HEK293 (cell line): ENCODE measurements around the gene ADAMTSL4.

Experiments
- CTCF ChIP-seq: fragments of 450-650 bp; formaldehyde crosslinking; IDR thresholded peaks from 2 replicates; pipeline ENCODE4 v1.5.1; 2016; ENCODE audit warnings: missing biosample characterization, missing genetic modification characterization
- FEZF1 ChIP-seq: fragments of 450-650 bp; formaldehyde crosslinking; IDR thresholded peaks from 2 replicates; pipeline ENCODE4 v1.5.1; 2016; ENCODE audit warnings: missing biosample characterization, missing genetic modification characterization
- SP2 ChIP-seq: fragments of 450-650 bp; formaldehyde crosslinking; IDR thresholded peaks from 2 replicates; pipeline ENCODE4 v1.5.1; 2016; ENCODE audit warnings: missing biosample characterization, missing genetic modification characterization
- ZBTB10 ChIP-seq: fragments of 450-650 bp; formaldehyde crosslinking; IDR thresholded peaks from 2 replicates; pipeline ENCODE4 v1.5.1; 2016; ENCODE audit warnings: missing biosample characterization, missing genetic modification characterization
- ZNF114 ChIP-seq: fragments of 450-650 bp; formaldehyde crosslinking; IDR thresholded peaks from 2 replicates; pipeline ENCODE4 v1.5.0; 2017; ENCODE audit warnings: missing biosample characterization, missing genetic modification characterization
- ZNF302 ChIP-seq: fragments of 450-650 bp; formaldehyde crosslinking; IDR thresholded peaks from 2 replicates; pipeline ENCODE4 v1.5.1; 2016; ENCODE audit warnings: missing biosample characterization, missing genetic modification characterization, low read depth
- ZNF362 ChIP-seq: fragments of 450-650 bp; formaldehyde crosslinking; IDR thresholded peaks from 2 replicates; pipeline ENCODE4 v1.5.1; 2016; ENCODE audit warnings: missing biosample characterization, missing genetic modification characterization
- ZNF677 ChIP-seq: fragments of 450-650 bp; IDR thresholded peaks from 2 replicates; pipeline ENCODE4 v1.5.0; 2018; ENCODE audit warnings: missing biosample characterization, mild to moderate bottlenecking, missing genetic modification characterization, moderate library complexity

GRCh38 chr1:150521196-150521968, 27.8 kb upstream of the ADAMTSL4 start:
- TF ChIP-seq CTCF (no peak), ZNF114 (tag by site-specific recombination) (no peak), ZNF302 (tag by site-specific recombination) (no peak), ZNF362 (tag by site-specific recombination) (no peak), ZNF677 (tag by site-specific recombination) (no peak), ZBTB10 (tag by site-specific recombination) (no peak), SP2 (tag by site-specific recombination) (no peak), FEZF1 (tag by site-specific recombination) (no peak)
